ENCODE data around the gene ABHD16A.

The ABHD16A gene

GRCh38 chr6:31702819-31703716, at the start of gene ABHD16A:
Gene ABHD16A (minus strand): TSS chr6:31703324. CDS start chr6:31703281, 43 bp downstream.
- peak; percentile 69 for FAIRE-seq

GRCh38 chr6:31752739-31753319, 49.7 kb upstream of the ABHD16A start:
- no peak for FAIRE-seq

GRCh38 chr6:31750411-31751022, 47.4 kb upstream of the ABHD16A start:
- no peak for FAIRE-seq

- FAIRE-seq: no peak
These were observed 46.3 kb upstream of the ABHD16A start for GRCh38 chr6:31749301-31750036.

- FAIRE-seq: no peak
These were observed 41.3 kb upstream of the ABHD16A start for GRCh38 chr6:31744422-31744821.

GRCh38 chr6:31742894-31743293, 39.8 kb upstream of the ABHD16A start:
- FAIRE-seq: no peak

GRCh38 chr6:31741815-31742214, 38.7 kb upstream of the ABHD16A start:
- no peak for FAIRE-seq

GRCh38 chr6:31740397-31741223, 37.5 kb upstream of the ABHD16A start:
- FAIRE-seq: no peak

- FAIRE-seq: peak; percentile 91
These were observed 36.7 kb upstream of the ABHD16A start, which contains the start of gene MSH5 for GRCh38 chr6:31739639-31740396. Gene MSH5 (plus strand): TSS chr6:31740005. CDS start chr6:31740467, 462 bp downstream.

- FAIRE-seq: peak; percentile 31
These were observed 35.2 kb upstream of the ABHD16A start for GRCh38 chr6:31737991-31738979.

GRCh38 chr6:31737315-31737990, 34.3 kb upstream of the ABHD16A start:
- no peak for FAIRE-seq

GRCh38 chr6:31736768-31737314, 33.7 kb upstream of the ABHD16A start:
- no peak for FAIRE-seq

GRCh38 chr6:31736021-31736767, 33.1 kb upstream of the ABHD16A start, which contains the start of gene CLIC1:
Gene CLIC1 (minus strand): TSS chr6:31736530. CDS start chr6:31736300, 230 bp downstream.
- FAIRE-seq: no peak

GRCh38 chr6:31734821-31735406, 31.8 kb upstream of the ABHD16A start:
- no peak for FAIRE-seq

- no peak for FAIRE-seq
These were observed 31.2 kb upstream of the ABHD16A start for GRCh38 chr6:31734247-31734820.

- FAIRE-seq: no peak
These were observed 30.6 kb upstream of the ABHD16A start for GRCh38 chr6:31733734-31734133.

- FAIRE-seq: no peak
These were observed 28.9 kb upstream of the ABHD16A start for GRCh38 chr6:31732029-31732428.
